Measurements from ENCODE around the gene SCML2.

- TF ChIP-seq CTCF (IDR thresholded peaks at IDR 0.05; ENCODE audit: low read depth, low read length, poor library complexity, severe bottlenecking) = no peak
- TF ChIP-seq EZH2phosphoT487 (IDR thresholded peaks at IDR 0.05; ENCODE audit: borderline replicate concordance, low read length) = no peak
These were observed 99.4 kb downstream of the SCML2 start for GRCh38 chrX:18255059-18255458.

Measured in DOHH2 (cell line).